Right cardiac atrium (tissue), 5 donors: ENCODE measurements around the gene ECSCR. TPM values are rescaled to one million over a fixed set of nuclear protein-coding genes. Genes with fewer than 3 reads are reported as not detected.

Experiments used
- ATAC-seq, 2 donors: fragments of 200-7000 bp; cut with Tn5 transposase; one replicate each; pipeline versions ENCODE4 v1.8.0 to v1.9.1; 2020; ENCODE audit warnings: moderate library complexity in 2 of 2, mild to moderate bottlenecking in 1 of 2
- DNase-seq, 3 donors: peaks; one replicate each; pipeline ENCODE4 v3.0.0-alpha.2; 2020
- H3K27ac ChIP-seq: one replicate; pipeline ENCODE4 v1.5.1; 2013; ENCODE audit warnings: mild to moderate bottlenecking, low read length, control low read depth, moderate library complexity
- H3K27me3 ChIP-seq: one replicate; pipeline ENCODE4 v1.6.1; 2013; ENCODE audit not compliant: control insufficient read depth, insufficient read depth
- H3K4me1 ChIP-seq: one replicate; pipeline ENCODE4 v1.6.1; 2013; ENCODE audit warnings: low read length; ENCODE audit not compliant: control insufficient read depth, insufficient read depth
- H3K4me3 ChIP-seq: one replicate; pipeline ENCODE4 v1.5.1; 2013; ENCODE audit warnings: low read length, control low read depth
- H3K9me3 ChIP-seq: one replicate; pipeline ENCODE4 v1.6.1; 2013; ENCODE audit warnings: low read length; ENCODE audit not compliant: control insufficient read depth
- WGBS: extraction: QIAGEN DNeasy Blood & Tissue Kit; methylation state at CpG from one replicate; pipeline ENCODE4 v1.1.7; 2013; 5-methylcytosine and 5-hydroxymethylcytosine counted together
- intact Hi-C, 4 donors: fragments of 100-400 bp; cut with DNase I; formaldehyde crosslinking; loops; one replicate each; pipeline versions ENCODE4 v1.11.0 to v1.14.0; 2022 to 2023
- polyA plus RNA-seq: library from polyadenylated mRNA; stranded (reverse); fragments of 200-250 nt; gene quantifications from one replicate; pipeline ENCODE4 v1.2.3, GENCODE V29; 2013
- total RNA-seq, 4 donors: library from RNA; stranded (reverse); fragmentation: NEBNext Ultra II Directional; extraction: Animal tissue kit (Norgen Biotek cat#: 25700); gene quantifications; one replicate each; pipeline ENCODE4 v1.2.1, GENCODE V29; 2021
- donor health status: healthy with polysubstance abuse.
- donor health status: DM: no; HTN: yes; CAD: no.
- donor health status: DM: no; HTN: no; CAD: no.
- donor health status: DM: no; HTN: yes; CAD: no; lungs with severe emphysema.
- donor health status: DM: yes; HTN: yes; CAD: no.

ECSCR gene
- total and polyA plus RNA-seq, 5 donors: 19.9 to 38.3 (median 21.3) TPM

GRCh38 chr5:139473565-139473964 is 11.0 kb upstream of the ECSCR start:
- DNase-seq (peak in 2 of 3 donors; percentile 40 to 69), ATAC-seq (peak; percentile 24 to 80)
- H3K27ac ChIP-seq: peak overlapping the region; percentile 43
- no peaks in the 10 kb centered on the region for H3K27me3 ChIP-seq
- H3K4me3 ChIP-seq: no peak overlapping the region
- intact Hi-C loops: no loop called here
- H3K4me1 ChIP-seq: peaks cover 13% of the 10 kb centered on the region
- H3K9me3 ChIP-seq: no peaks in the 10 kb centered on the region
- 54% methylated on average over 2 of the region's 2 CpGs for WGBS

GRCh38 chr5:139473105-139473504 is 10.6 kb upstream of the ECSCR start:
- Histone ChIP-seq H3K4me3 (no peak overlapping the region), H3K27me3 (no peaks in the 10 kb centered on the region), H3K27ac (peak overlapping the region; percentile 43), H3K9me3 (no peaks in the 10 kb centered on the region), H3K4me1 (peaks cover 13% of the 10 kb centered on the region)
- WGBS: 56% methylated on average over 8 of the region's 8 CpGs
- intact Hi-C loops: no loop called here
- DNase-seq (no peak), ATAC-seq (peak; percentile 3 to 60)

GRCh38 chr5:139472386-139473030 is 10.0 kb upstream of the ECSCR start:
- ATAC-seq (no peak), DNase-seq (peak in 1 of 3 donors; percentile 63)
- intact Hi-C loops: no loop called here
- H3K4me3 ChIP-seq: no peak overlapping the region
- H3K4me1 ChIP-seq: peaks cover 13% of the 10 kb centered on the region
- H3K27ac ChIP-seq: no peak overlapping the region
- no peaks in the 10 kb centered on the region for H3K27me3 ChIP-seq
- 76% methylated on average over 15 of the region's 15 CpGs for WGBS
- no peaks in the 10 kb centered on the region for H3K9me3 ChIP-seq

- intact Hi-C loops: no loop called here
- DNase-seq (peak in 2 of 3 donors; percentile 55 to 58), ATAC-seq (peak; percentile 14 to 23)
- Histone ChIP-seq H3K4me3 (no peak within 1 kb of the TSS), H3K27me3 (no peaks in the 10 kb centered on the region), H3K9me3 (no peaks in the 10 kb centered on the region), H3K27ac (no peak within 1 kb of the TSS), H3K4me1 (peaks cover 13% of the 10 kb centered on the region)
- WGBS: 59% methylated on average over 9 of the region's 9 CpGs
Measured at GRCh38 chr5:139470821-139471300, 8.3 kb upstream of the ECSCR start, which contains the start of gene SMIM33. TSS of gene SMIM33 (plus strand) at chr5:139471004. CDS start at chr5:139471122, 118 bp downstream.

GRCh38 chr5:139468421-139468931 is 5.9 kb upstream of the ECSCR start:
- intact Hi-C loops: no loop called here
- ATAC-seq: no peak
- Histone ChIP-seq H3K4me1 (peaks cover 6% of the 10 kb centered on the region), H3K4me3 (no peak overlapping the region), H3K27me3 (no peaks in the 10 kb centered on the region), H3K27ac (no peak overlapping the region), H3K9me3 (no peaks in the 10 kb centered on the region)
- 76% methylated on average over 8 of the region's 8 CpGs for WGBS
- no peak for DNase-seq

GRCh38 chr5:139461698-139462097 is 845 bp downstream of the ECSCR start:
- no peaks in the 10 kb centered on the region for H3K9me3 ChIP-seq
- H3K4me3 ChIP-seq: peak overlapping the region; percentile 73
- H3K27ac ChIP-seq: peak overlapping the region; percentile 96
- WGBS: 65% methylated on average over 5 of the region's 5 CpGs
- no peaks in the 10 kb centered on the region for H3K4me1 ChIP-seq
- DNase-seq: peak in 2 of 3 donors; percentile 38 to 55
- intact Hi-C loops: no loop called here
- ATAC-seq: peak; percentile 47 to 74
- H3K27me3 ChIP-seq: no peaks in the 10 kb centered on the region

GRCh38 chr5:139461176-139461575 is 1.4 kb downstream of the ECSCR start:
- intact Hi-C loops: no loop called here
- Histone ChIP-seq H3K4me3 (peak overlapping the region; percentile 73), H3K4me1 (no peaks in the 10 kb centered on the region), H3K9me3 (no peaks in the 10 kb centered on the region), H3K27ac (peak overlapping the region; percentile 96), H3K27me3 (no peaks in the 10 kb centered on the region)
- no peak for DNase-seq
- WGBS: 71% methylated on average over 7 of the region's 7 CpGs
- ATAC-seq: peak in 1 of 2 donors; percentile 17

- 69% methylated on average over 1 of the region's 1 CpG for WGBS
- Histone ChIP-seq H3K27ac (peak overlapping the region; percentile 40), H3K4me1 (no peaks in the 10 kb centered on the region), H3K9me3 (no peaks in the 10 kb centered on the region), H3K27me3 (no peaks in the 10 kb centered on the region), H3K4me3 (no peak overlapping the region)
- DNase-seq (no peak), ATAC-seq (no peak)
- intact Hi-C loops: no loop called here
Measured at GRCh38 chr5:139460455-139460854, 2.1 kb downstream of the ECSCR start.

GRCh38 chr5:139459451-139459934 is 3.0 kb downstream of the ECSCR start:
- ATAC-seq (peak; percentile 62 to 85), DNase-seq (peak; percentile 67 to 77 (median 70))
- Histone ChIP-seq H3K4me3 (no peak overlapping the region), H3K9me3 (no peaks in the 10 kb centered on the region), H3K27me3 (no peaks in the 10 kb centered on the region), H3K27ac (peak overlapping the region; percentile 59), H3K4me1 (no peaks in the 10 kb centered on the region)
- intact Hi-C loops: no loop called here
- 67% methylated on average over 8 of the region's 8 CpGs for WGBS

GRCh38 chr5:139458580-139459407 is 3.7 kb downstream of the ECSCR start:
- no peaks in the 10 kb centered on the region for H3K27me3 ChIP-seq
- peak in 2 of 3 donors; percentile 48 to 78 for DNase-seq
- H3K9me3 ChIP-seq: no peaks in the 10 kb centered on the region
- peak overlapping the region; percentile 80 for H3K27ac ChIP-seq
- ATAC-seq: peak; percentile 47 to 81
- intact Hi-C loops: no loop called here
- WGBS: 57% methylated on average over 8 of the region's 8 CpGs
- H3K4me3 ChIP-seq: no peak overlapping the region
- no peaks in the 10 kb centered on the region for H3K4me1 ChIP-seq
